NCI-H748 (cell line): ENCODE results near the gene PTPRCAP.

ENCODE experiments used
- DNase-seq: peaks from one replicate; lab custom pipeline; 2025; ENCODE audit not compliant: unreplicated experiment; lab: John Stamatoyannopoulos, UW

Gene PTPRCAP

DNA sequence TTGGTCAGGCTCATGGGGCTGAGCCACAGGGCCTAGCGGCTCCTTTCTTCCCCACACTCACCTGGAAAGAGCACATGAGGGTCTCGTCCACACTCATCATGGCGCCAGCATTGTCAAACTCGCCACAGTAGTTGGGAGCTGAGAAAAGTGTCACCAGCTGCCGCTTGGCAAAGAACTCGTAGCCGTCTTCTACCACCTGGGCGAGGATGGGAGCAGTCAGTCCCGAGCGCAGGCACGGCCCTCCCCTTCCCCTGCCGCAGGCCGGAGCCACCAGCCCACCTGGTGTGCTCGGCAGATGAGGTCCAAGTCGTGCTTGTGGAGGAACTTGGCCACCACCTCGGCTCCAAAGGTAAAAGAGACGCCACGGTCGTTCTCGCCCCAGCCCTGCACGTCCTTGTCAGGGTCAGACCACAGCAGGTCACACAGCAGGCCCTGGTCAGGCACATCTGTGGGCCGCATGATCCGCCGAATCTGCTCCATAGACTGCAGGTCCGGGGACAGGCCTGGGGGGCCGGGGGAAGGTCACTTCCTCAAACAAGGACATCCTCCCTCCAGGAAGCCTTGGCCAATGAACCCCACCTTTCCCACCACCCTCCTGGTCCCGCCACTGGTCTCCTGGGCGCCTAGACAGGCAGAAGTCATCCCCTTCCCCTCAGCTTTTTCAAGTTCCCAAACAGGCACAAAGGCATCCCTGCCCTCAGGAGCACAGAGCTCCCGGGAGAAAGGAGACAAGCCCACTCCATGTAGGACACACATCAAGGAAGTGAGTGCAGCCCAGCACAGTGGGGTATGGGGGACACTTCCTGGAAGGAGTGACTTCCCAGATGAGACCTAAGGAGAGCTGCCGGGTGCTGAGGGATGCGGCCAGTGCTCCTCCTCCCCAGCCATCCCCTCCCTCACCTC is 38.6 kb downstream of the PTPRCAP start:
- DNase-seq, result no peak

DNA sequence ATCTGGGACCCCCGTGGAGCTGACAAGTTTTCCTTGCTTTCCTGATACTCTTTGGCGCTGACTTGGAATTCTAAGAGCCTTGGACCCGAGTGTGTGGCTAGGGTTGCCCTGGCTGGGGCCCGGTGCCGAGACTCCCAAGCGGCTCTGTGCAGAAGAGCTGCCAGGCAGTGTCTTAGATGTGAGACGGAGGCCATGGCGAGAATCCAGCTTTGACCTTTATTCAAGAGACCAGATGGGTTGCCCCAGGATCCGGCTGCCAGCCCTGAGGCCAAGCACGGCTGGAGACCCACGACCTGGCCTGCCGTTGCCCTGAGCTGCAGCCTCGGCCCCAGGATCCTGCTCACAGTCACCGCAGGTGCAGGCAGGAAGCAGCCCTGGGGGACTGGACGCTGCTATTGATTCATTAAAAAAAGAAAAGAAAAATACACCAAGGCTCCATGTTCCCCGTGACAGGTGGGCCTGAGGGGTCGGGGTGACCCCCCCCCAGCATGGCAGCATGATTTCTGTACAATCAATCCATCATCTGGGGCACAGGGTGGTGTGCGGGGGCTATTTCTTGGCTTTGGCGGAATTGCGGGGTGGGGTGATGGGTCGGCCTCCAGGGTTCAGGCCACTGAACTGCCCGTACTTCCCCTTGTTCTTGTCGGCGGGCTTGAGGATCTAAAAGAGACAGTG is 39.4 kb downstream of the PTPRCAP start:
- no peak for DNase-seq

DNA sequence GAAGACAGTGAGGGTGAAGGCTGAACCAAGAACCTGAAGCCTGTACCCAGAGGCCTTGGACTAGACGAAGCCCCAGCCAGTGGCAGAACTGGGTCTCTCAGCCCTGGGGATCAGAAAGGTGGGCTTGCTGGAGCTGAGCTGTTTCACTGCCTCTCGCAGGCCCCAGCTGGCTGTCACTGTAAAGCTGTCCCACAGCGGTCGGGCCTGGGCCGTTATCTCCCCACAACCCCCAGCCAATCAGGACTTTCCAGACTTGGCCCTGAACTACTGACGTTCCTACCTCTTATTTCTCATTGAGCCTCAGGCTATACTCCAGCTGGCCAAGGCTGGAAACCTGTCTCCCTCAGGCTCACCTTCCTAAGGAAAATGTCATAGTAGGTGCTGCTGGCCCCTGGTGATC is 39.9 kb downstream of the PTPRCAP start:
- no peak for DNase-seq

DNA sequence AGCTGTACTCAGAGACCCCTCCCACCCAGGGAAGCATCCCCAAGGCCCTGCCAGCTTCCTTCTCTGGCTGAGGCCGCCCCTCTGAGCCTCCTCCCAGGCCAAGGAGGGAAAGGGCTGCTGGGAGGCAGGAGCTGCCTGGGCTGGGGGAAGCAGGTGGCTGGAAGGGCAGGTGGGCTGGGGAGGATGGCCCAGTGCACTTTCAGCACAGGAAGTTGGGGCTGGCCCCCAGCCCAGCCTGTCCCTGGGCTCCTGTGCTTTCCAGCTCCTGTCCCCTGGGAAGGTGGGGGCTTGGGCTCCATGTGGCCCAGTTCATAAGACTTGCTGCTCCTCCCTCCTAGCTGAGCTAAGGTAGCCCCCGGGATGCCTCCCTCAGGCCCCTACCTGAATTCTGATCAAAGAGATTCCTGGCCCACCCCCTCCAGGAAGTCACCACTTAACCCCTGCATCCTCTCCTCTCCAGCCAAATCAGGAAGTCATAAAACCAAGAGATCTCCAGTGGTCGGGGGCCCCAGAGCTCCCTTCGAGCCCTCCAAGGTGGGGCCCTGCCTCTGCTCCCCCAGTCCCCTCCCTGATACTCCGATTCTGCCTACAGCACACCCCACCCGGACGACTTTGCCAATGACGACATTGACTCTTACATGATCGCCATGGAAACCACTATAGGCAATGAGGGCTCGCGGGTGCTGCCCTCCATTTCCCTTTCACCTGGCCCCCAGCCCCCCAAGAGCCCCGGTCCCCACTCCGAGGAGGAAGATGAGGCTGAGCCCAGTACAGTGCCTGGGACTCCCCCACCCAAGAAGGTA is 40.7 kb downstream of the PTPRCAP start:
- DNase-seq, result no peak

DNA sequence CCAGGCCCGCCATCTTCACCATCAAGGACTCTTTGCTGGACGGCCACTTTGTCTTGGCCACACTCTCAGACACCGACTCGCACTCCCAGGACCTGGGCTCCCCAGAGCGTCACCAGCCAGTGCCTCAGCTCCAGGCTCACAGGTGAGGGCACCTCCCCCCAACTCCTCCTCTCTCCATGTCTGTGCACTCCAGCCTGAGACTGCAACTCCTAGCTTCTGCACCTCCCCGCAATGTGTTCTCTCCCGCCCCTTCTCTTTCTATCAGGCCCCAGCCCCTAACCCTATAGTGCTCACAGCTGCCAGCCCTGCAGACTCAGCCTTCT is 41.3 kb downstream of the PTPRCAP start:
- no peak for DNase-seq

DNA sequence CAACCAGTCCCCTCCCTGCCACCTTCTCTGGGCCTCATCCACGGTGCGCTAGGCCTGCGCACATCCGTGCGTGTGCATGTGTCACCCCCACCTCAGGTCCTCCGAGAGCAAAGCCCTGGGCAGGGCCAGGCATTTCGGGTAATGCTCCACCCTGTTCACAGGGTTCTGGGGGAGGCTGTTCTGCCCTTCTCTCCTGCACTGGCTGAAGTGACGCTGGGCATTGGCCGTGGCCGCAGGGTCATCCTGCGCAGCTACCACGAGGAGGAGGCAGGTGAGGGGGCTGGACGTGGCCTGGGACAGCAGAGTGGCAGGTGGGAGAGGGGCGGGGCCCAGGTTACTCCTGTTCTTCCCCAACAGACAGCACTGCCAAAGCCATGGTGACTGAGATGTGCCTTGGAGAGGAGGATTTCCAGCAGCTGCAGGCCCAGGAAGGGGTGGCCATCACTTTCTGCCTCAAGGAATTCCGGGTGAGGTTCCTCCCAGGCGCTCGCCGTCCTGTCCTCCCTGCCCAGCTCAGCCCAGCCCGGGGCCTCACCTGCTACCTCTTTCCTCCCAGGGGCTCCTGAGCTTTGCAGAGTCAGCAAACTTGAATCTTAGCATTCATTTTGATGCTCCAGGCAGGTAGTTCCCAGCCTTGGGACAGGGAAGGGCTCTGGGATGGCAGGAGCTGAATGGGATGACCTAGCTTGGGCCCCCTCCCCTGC is 41.8 kb downstream of the PTPRCAP start:
- DNase-seq, result no peak

DNA sequence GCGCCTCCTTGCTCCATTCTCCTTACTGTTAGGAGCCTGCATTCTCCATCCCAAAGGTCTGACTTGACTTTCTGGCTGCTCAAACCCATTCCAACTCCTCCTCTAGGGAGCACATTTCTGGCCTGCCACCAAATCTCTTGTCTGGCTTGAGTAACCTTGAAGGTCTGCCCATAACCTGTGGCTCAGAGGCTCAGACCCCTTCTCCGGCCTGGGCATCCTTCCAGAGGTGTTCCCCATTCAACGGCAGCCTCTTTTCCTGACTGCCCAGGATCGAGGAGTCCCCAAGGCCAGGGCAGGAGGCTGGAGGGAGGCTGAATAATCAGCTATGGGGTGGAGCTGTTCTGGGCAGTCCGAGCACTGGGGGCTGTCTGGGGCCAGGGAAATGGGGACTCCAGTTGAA is 43.5 kb downstream of the PTPRCAP start:
- no peak for DNase-seq

DNA sequence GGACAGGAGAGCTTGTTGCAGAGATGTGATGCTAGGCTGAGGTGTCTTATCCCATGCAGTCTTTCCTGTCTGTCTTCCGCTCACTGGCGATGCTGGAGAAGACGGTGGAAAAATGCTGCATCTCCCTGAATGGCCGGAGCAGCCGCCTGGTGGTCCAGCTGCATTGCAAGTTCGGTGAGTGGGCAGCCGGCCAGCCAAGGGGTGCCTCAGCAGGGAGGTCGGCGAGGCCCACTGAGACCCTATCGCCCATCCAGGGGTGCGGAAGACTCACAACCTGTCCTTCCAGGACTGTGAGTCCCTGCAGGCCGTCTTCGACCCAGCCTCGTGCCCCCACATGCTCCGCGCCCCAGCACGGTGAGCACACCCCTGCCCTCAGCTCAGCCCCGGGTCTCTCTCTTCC is 44.0 kb downstream of the PTPRCAP start:
- no peak for DNase-seq

DNA sequence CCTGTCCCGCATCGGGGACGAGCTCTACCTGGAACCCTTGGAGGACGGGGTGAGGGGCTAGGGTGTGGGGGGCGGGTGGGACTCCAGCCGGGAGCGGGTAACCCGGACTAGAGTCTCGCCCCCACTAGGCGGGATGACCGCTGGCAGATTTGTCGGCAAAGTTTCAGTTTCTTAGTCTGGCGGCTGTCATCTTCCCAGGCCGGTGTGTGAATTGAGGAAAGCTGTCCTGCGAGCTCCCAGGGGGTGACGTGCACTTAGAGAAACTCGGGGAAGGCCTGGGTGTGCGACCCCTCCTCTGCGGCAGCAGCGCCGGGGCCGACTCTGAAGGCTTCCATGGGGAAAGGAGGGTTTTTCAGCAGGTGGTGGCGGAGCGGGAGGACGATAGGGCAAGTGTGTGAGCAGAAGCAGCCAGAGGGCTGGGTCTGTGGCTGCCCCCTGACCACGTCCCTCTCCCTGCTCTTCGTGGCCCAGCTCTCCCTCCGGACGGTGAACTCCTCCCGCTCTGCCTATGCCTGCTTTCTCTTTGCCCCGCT is 45.2 kb downstream of the PTPRCAP start:
- no peak for DNase-seq

DNA sequence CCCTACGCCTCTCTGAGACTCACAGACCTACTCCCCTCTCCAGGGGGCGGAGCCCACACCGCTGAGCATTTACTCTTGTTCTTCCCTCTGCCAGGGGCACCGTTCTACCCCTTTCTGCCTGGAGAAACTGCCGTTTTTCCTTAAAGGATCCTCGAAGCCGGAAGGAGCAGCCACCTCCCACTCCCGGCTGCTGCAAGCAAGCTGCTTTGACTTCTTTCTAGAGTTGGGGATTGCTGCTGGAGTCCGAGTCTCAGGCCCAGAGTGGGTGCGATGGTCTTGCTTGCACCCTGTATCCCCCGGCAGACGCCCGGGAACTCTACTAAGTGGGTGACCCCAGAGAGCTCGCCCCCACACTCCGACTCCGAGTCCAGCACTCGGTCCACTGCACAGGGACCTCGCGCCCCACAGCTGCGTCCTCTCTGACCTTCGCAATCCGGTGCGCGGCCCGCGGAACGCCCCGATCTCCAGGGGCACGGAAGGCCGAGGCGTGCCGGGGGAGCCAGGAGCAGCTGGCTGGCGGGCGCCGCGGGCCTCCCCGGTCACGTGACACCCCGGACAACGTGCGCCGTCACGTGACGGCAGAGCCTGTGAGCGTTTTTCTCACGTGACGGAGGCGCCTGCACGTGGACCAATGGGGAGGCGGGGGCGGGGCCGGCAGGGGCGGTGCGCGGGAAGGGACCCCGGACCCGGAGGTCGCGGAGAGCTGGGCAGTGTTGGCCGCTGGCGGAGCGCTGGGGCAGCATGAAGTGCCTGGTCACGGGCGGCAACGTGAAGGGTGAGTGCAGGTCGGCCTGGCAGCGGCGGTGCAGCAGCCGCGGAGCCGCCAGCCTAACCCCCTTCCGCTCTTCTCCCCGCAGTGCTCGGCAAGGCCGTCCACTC is 45.9 kb downstream of the PTPRCAP start, which contains the start of gene RAD9A:
Gene RAD9A, plus strand, starts transcription at position 683 of the 879 bp plus-strand sequence. Its CDS starts 59 bp downstream, at position 742.
- DNase-seq, result peak; percentile 97

DNA sequence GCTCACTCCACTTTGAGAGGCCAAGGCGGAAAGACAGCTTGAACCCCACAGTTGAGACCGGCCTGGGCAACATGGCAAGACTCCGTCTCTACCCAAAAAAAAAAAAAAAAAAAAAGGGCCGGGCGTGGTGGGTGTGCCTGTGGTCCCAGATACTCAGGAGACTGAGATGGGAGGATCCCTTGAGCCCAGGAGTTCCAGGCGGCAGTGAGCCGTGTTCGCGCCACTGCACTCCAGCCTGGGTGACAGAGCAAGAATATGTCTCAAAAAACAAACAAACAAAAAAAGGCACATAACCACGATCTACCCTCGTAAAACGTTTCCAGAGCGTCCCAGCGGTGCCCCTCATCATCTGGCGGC is 46.6 kb downstream of the PTPRCAP start:
- DNase-seq, result no peak

DNA sequence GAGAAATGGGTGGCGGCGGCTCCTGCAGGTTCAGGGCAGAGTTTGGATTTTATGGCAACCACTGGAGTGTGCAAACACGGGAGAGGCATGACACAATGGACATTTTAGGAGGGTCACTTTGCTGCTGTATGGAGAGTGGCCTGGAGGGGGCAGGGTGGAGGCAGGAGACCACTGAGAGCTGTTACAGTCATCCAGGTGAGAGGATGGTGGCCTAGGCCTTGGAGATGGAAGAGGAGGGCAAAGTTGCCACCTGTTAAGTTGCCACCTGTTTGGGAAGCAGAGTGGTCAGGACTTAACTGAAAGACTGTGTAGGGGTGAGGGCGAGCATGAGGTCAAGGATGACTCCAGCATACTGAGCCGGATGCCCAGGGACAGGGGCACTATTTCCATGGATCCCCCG is 48.0 kb downstream of the PTPRCAP start:
- peak; percentile 68 for DNase-seq

DNA sequence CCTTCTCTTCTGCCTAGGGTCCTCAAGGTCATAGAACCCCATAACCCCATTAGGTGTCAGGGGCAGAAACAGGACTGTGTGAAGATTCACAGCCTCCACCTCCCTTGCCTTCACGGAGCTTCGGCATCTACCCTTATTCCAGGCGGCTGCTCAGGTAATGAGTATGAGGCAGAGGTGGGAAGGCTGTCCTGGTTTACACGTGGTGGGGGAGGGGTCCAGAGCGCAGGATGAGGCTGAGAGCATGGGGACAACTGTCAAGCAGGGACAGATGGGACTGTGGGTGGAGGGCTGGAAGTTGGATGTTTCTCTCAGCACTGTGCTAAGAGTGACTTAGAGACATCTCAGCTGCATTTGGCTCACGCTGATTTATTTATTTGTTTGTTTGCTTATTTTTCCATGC is 50.0 kb downstream of the PTPRCAP start:
- no peak for DNase-seq

DNA sequence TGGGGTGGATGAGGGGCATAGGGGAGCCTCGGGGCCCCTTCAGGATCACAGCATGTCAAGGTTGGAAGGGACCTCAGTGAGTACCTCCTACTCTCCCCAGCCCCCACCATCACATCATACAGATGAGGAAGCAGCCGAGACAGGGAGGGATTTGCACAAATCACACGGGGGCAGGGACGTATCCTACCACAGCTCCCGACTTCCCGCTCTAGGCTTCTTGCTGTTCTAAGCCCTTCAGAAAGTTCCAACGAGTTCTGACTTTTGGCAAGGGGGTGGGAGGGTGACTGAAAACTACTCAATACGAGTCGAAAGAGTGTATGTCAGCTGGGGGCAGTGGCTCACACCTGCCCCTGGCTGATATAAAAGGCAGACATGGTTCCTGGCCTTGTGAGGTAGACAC is 50.4 kb downstream of the PTPRCAP start:
- no peak for DNase-seq
